ENCODE data around the gene TIGD3.

TIGD3 gene

DNA sequence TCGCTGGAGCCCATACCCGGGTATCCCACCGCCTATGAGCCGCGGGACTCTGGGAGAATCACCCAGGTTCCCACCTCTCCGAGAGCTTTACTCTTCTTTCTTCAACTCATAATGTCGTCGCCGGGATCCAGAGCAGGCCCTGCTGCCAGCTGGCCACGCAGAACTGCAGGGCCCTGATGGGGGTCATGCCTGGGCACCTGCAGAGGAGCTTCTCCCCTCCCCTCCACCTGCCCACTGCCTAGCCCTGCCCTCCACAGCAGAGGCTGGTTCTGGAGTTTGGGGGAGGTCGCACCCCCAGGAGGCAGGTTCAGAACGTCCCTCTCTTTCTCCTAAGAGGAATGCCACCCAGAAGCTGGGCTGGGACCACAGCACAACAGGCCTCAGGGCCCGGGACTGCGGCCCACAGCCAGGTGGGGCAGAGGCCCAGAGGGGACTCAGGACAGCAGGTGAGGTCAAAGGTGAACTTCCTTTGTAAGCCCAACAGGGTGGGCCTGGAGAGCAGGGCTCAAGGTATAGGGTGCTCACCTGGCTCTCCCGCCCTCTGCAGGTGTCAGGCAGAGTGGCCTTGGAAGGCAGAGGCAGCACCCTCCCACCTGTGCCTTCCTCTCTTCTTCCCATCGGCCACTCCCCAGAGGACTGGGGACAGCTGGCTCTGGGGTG is 26.0 kb downstream of the TIGD3 start:
- Histone ChIP-seq H3K9me2 (ENCODE audit: low read depth, low read length) (no peaks in the 10 kb centered on the region), H3K9me3 (ENCODE audit: low read length) (no peaks in the 10 kb centered on the region), H3K4me1 (ENCODE audit: insufficient read depth, low read length, severe bottlenecking) (peaks cover 49% of the 10 kb centered on the region), H4K20me1 (ENCODE audit: insufficient read depth, low read length) (no peaks in the 10 kb centered on the region), H3K4me2 (ENCODE audit: low read length) (no peak overlapping the region), H3K9ac (ENCODE audit: low read length) (no peak overlapping the region), H3K27ac (ENCODE audit: low read depth, low read length, poor library complexity, severe bottlenecking) (no peak overlapping the region), H3K4me3 (ENCODE audit: low read depth, low read length, poor library complexity, severe bottlenecking) (no peak overlapping the region), H3K27me3 (ENCODE audit: insufficient read depth, low read length) (no peaks in the 10 kb centered on the region), H3K79me2 (ENCODE audit: insufficient read depth, low read length) (no peaks in the 10 kb centered on the region), H2AFZ (ENCODE audit: low read length) (no peak overlapping the region), H3K36me3 (ENCODE audit: insufficient read depth, low read length) (no peaks in the 10 kb centered on the region), H3F3A (ENCODE audit: insufficient read depth, low read length) (no peaks in the 10 kb centered on the region)
- TF ChIP-seq CTCF (IDR thresholded peaks at IDR 0.05; ENCODE audit: low read length) (no peak), EZH2 (IDR thresholded peaks at IDR 0.05; ENCODE audit: borderline replicate concordance, low read length) (no peak)

DNA sequence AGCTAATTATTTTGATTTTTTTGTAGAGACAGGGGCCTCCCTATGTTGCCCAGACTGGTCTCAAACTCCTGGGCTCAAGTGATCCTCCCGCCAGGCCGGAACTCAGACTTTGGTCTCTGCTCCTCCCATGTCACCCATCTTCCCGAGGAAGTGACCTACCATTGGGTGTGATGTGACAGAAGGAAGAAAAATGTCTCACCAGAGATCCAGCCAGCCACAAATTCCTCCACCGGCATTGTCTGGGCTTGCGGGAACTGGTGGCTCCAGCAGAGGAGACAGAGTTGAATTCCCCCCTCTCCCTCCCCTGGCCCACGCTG is 27.1 kb downstream of the TIGD3 start:
- Histone ChIP-seq H3K27ac (ENCODE audit: low read depth, low read length, poor library complexity, severe bottlenecking) (peak overlapping the region; percentile 89), H3K4me2 (ENCODE audit: low read length) (peak overlapping the region; percentile 73), H3K4me1 (ENCODE audit: insufficient read depth, low read length, severe bottlenecking) (peaks cover 49% of the 10 kb centered on the region)

DNA sequence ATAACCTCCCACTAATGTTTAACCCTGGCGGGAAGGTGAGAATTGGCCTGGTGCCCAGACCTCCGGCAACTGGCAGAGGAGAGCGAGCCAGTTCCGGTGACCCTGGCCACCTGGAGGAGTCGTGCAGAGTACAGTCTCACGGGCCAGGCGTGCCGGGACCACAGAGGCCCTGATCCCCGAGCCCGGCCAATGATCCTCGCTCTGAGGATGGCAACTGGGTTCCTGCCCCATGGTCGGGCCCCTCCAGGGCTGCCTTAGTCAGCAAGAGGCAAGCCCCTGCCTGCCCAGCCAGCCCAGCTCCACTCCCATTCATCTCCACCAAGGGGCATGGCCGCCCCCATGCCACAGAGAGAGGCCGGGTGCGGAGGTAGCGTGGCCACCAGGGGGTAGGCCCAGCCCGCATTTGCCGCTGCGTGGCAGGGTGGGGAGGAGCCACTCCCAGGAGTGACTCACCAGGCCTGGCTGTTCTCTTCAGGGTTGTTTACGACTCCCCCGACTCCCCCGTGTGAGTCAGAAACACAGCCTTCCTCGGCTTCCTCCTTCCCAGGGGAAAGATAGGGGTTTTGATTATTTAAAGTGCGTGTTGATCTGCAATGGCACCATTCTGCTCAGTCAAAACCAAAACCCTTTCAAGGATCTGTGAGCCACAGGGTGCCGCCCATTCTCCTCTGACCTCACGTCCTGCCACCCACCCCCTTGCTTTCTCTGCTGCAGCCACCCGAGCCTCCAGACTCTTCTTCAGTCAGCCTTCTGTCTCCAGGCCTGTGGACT is 27.7 kb downstream of the TIGD3 start, which contains the start of gene SLC25A45:
TSS of gene SLC25A45 (minus strand) at position 614 of the 771 bp plus-strand sequence. CDS start 695 bp downstream, outside the sequence.
- H4K20me1 ChIP-seq (ENCODE audit: insufficient read depth, low read length), result no peaks in the 10 kb centered on the region
- H3K9me2 ChIP-seq (ENCODE audit: low read depth, low read length), result no peaks in the 10 kb centered on the region
- peak; percentile 77 for TF ChIP-seq CTCF (IDR thresholded peaks at IDR 0.05; ENCODE audit: low read length)
- TF ChIP-seq EZH2 (IDR thresholded peaks at IDR 0.05; ENCODE audit: borderline replicate concordance, low read length), result no peak
- H3K36me3 ChIP-seq (ENCODE audit: insufficient read depth, low read length), result no peaks in the 10 kb centered on the region
- H3K4me3 ChIP-seq (ENCODE audit: low read depth, low read length, poor library complexity, severe bottlenecking), result peak within 1 kb of the TSS; percentile 65
- H3K4me2 ChIP-seq (ENCODE audit: low read length), result peak within 1 kb of the TSS; percentile 73
- no peaks in the 10 kb centered on the region for H3K9me3 ChIP-seq (ENCODE audit: low read length)
- H3K27ac ChIP-seq (ENCODE audit: low read depth, low read length, poor library complexity, severe bottlenecking), result peak within 1 kb of the TSS; percentile 89
- H3K4me1 ChIP-seq (ENCODE audit: insufficient read depth, low read length, severe bottlenecking), result peaks cover 52% of the 10 kb centered on the region
- H2AFZ ChIP-seq (ENCODE audit: low read length), result no peak within 1 kb of the TSS
- no peaks in the 10 kb centered on the region for H3F3A ChIP-seq (ENCODE audit: insufficient read depth, low read length)
- peak within 1 kb of the TSS; percentile 77 for H3K9ac ChIP-seq (ENCODE audit: low read length)
- H3K79me2 ChIP-seq (ENCODE audit: insufficient read depth, low read length), result no peaks in the 10 kb centered on the region
- H3K27me3 ChIP-seq (ENCODE audit: insufficient read depth, low read length), result no peaks in the 10 kb centered on the region

More for the DNA sequence above, 27.1 kb downstream of the TIGD3 start:
- Histone ChIP-seq H3K36me3 (ENCODE audit: insufficient read depth, low read length) (no peaks in the 10 kb centered on the region), H3K9me3 (ENCODE audit: low read length) (no peaks in the 10 kb centered on the region), H3K4me3 (ENCODE audit: low read depth, low read length, poor library complexity, severe bottlenecking) (peak overlapping the region; percentile 65), H3K9ac (ENCODE audit: low read length) (peak overlapping the region; percentile 77), H3K27me3 (ENCODE audit: insufficient read depth, low read length) (no peaks in the 10 kb centered on the region), H3K79me2 (ENCODE audit: insufficient read depth, low read length) (no peaks in the 10 kb centered on the region), H2AFZ (ENCODE audit: low read length) (no peak overlapping the region), H3F3A (ENCODE audit: insufficient read depth, low read length) (no peaks in the 10 kb centered on the region), H4K20me1 (ENCODE audit: insufficient read depth, low read length) (no peaks in the 10 kb centered on the region), H3K9me2 (ENCODE audit: low read depth, low read length) (no peaks in the 10 kb centered on the region)
- TF ChIP-seq CTCF (IDR thresholded peaks at IDR 0.05; ENCODE audit: low read length), result no peak
- TF ChIP-seq EZH2 (IDR thresholded peaks at IDR 0.05; ENCODE audit: borderline replicate concordance, low read length), result no peak
